ENCODE results near the gene RAMP2. TPM values are rescaled to one million over a fixed set of nuclear protein-coding genes. Genes with fewer than 3 reads are reported as not detected.
"Not testable (repeated sequence)": the region's sequence is repeated elsewhere in the genome, so short reads cannot be mapped to it uniquely, and the experiment has no call there.

Gene RAMP2, protein sequence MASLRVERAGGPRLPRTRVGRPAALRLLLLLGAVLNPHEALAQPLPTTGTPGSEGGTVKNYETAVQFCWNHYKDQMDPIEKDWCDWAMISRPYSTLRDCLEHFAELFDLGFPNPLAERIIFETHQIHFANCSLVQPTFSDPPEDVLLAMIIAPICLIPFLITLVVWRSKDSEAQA
- total RNA-seq: 127 TPM
- long read RNA-seq, transcript RAMP2-201 (4 exons, 780 nt): major isoform, 29 of 35 reads
- long read RNA-seq, partial matches to known transcripts: 4 of 35 reads
- long read RNA-seq, other reads (novel, unspliced or antisense): 1 of 35 reads

DNA sequence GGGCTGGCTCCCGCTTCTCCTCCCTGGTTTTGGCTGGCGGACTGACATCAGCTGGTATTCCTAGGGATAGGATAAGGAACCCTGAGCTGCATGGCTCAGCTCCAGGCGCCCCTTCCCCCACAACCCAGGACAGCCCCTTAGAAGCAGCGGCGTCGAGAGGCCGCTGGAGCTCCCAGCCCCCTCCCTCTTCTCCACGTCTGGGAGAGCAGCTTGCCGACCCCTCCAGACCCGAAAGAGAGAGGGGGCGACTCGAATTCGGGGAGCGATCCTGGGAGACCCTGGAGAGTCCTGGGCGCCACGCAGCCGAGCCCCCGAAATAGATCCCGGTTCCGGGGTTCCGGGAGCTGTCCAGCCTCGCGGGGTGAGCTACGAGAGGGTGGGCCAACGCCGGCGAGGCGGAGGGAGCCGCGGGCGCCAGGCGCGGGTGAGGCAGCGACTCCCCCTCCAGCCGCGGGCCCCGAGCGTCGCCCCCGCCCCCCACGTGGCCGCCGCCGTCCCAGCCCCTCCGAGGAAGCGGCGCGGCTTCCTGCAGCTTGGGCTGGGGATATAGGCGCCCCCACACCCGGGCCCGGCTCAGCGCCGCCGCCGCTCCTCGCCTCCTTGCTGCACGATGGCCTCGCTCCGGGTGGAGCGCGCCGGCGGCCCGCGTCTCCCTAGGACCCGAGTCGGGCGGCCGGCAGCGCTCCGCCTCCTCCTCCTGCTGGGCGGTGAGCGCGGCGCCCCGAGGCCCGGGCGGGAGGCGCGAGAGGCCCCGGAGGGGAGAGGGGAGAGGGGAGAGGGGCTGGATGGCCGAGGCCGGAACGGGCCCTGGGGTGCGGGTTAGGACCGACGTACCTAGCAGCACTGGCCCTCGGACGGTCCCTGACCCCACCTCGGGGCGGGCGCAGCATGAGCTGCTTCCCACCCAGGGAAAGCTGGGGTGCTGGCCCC is at the start of gene RAMP2:
Gene RAMP2, plus strand, starts transcription at position 576 of the 930 bp plus-strand sequence. Its CDS starts 35 bp downstream, at position 611.
- DNase-seq: no peak
- Histone ChIP-seq H3K4me1 (peaks cover 19% of the 10 kb centered on the region), H3K9me3 (no peaks in the 10 kb centered on the region), H3K4me3 (peak within 1 kb of the TSS; percentile 68), H3K36me3 (no peaks in the 10 kb centered on the region), H3K27me3 (ENCODE audit: low read depth) (peaks cover 15% of the 10 kb centered on the region), H3K27ac (peak within 1 kb of the TSS; percentile 83)
- intact Hi-C loops (cut with DNase I): loop anchor here (5.0 kb wide), 1 partner anchor 39 kb away; no protein-coding TSS in a partner anchor
- TF ChIP-seq, protein P1, sequence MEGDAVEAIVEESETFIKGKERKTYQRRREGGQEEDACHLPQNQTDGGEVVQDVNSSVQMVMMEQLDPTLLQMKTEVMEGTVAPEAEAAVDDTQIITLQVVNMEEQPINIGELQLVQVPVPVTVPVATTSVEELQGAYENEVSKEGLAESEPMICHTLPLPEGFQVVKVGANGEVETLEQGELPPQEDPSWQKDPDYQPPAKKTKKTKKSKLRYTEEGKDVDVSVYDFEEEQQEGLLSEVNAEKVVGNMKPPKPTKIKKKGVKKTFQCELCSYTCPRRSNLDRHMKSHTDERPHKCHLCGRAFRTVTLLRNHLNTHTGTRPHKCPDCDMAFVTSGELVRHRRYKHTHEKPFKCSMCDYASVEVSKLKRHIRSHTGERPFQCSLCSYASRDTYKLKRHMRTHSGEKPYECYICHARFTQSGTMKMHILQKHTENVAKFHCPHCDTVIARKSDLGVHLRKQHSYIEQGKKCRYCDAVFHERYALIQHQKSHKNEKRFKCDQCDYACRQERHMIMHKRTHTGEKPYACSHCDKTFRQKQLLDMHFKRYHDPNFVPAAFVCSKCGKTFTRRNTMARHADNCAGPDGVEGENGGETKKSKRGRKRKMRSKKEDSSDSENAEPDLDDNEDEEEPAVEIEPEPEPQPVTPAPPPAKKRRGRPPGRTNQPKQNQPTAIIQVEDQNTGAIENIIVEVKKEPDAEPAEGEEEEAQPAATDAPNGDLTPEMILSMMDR (IDR thresholded peaks at IDR 0.05): no peak
- peak; percentile 51 to 57 for ATAC-seq

DNA sequence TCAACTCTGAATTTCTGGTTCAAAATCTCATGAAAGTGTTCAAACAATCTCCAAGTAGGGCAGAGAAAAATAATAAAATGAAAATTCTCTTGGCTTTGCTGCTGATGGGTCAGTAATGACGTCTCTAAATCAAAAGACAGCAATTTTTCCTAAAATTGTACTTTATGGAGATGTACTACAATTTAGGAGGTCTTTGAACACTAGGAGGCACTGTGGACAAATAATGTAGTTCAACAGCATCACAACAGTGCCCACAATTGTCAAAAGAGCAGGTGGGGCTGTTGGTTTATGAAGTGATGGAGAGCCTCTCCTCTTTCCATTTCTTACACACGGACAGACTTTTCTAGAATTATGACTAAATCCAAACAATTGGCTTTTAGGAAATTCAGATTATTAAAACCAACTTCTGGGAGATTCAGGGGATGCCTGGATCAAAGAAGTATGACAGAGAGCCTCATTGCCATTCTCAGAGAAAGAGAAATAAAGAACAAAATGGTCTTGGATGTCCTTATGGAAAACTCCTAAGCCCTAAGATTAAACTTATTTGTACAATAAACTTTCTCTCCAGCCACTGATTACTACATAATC is 39.9 kb upstream of the RAMP2 start:
- ATAC-seq: peak; percentile 76 to 86
- TF ChIP-seq, protein P1 (IDR thresholded peaks at IDR 0.05): peak; percentile 72
- no peak for DNase-seq
- no peaks in the 10 kb centered on the region for H3K9me3 ChIP-seq
- no peak overlapping the region for H3K27ac ChIP-seq
- H3K36me3 ChIP-seq: peaks cover 97% of the 10 kb centered on the region
- H3K4me1 ChIP-seq: no peaks in the 10 kb centered on the region
- H3K27me3 ChIP-seq (ENCODE audit: low read depth): no peaks in the 10 kb centered on the region
- no peak overlapping the region for H3K4me3 ChIP-seq
- intact Hi-C loops (cut with DNase I): loop anchor here (5.0 kb wide), 1 partner anchor 41 kb away; the partner anchor contains the start of gene RAMP2

DNA sequence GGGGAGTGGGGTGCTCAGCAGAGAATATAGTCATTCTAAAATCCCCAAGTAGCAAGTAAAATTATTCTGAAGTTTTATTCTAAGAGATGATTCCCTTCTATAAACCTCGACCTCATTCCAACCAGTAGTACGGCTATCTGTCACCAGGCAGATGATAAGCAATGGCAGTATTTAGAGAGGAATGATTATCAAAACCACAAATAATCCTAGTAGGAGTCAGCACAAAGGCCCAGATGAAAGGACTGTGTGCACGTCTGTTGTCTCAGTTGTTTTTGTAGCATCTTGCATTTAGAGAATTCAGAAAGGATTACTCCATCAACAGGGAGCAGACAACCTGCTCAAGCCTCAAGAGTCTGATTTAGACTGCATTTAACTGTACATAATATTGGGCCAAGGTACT is 37.4 kb upstream of the RAMP2 start:
- Histone ChIP-seq H3K9me3 (no peaks in the 10 kb centered on the region), H3K27me3 (ENCODE audit: low read depth) (no peaks in the 10 kb centered on the region), H3K36me3 (peaks cover 97% of the 10 kb centered on the region), H3K4me1 (no peaks in the 10 kb centered on the region), H3K27ac (no peak overlapping the region), H3K4me3 (no peak overlapping the region)
- TF ChIP-seq, protein P1 (IDR thresholded peaks at IDR 0.05): no peak
- intact Hi-C loops (cut with DNase I): loop anchor here (5.0 kb wide), 1 partner anchor 39 kb away; the partner anchor contains the start of gene RAMP2
- no peak for DNase-seq
- no peak for ATAC-seq

DNA sequence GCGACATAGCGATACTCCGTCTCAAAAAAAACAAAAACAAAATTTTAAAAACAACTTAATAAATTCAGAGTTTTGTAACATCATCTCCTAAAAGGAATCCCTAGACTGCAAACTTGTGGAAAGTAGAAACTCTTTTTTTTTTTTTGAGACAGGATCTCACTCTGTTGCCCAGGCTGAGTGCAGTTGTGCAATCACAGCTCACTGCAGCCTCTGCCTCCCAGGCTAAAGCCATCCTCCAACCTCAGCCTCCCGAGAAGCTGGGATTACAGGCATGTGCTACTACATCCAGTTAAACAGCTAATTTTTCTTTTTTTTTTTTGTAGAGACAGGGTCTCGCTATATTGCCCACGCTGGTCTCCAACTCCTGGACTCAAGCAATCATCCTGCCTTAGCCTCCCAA is 35.9 kb upstream of the RAMP2 start:
- Histone ChIP-seq H3K36me3 (peaks cover 97% of the 10 kb centered on the region), H3K9me3 (no peaks in the 10 kb centered on the region), H3K27ac (no peak overlapping the region), H3K27me3 (ENCODE audit: low read depth) (no peaks in the 10 kb centered on the region), H3K4me3 (no peak overlapping the region), H3K4me1 (no peaks in the 10 kb centered on the region)
- DNase-seq (no peak), ATAC-seq (no peak)
- TF ChIP-seq, protein P1 (IDR thresholded peaks at IDR 0.05): no peak
- intact Hi-C loops (cut with DNase I): no loop called here

DNA sequence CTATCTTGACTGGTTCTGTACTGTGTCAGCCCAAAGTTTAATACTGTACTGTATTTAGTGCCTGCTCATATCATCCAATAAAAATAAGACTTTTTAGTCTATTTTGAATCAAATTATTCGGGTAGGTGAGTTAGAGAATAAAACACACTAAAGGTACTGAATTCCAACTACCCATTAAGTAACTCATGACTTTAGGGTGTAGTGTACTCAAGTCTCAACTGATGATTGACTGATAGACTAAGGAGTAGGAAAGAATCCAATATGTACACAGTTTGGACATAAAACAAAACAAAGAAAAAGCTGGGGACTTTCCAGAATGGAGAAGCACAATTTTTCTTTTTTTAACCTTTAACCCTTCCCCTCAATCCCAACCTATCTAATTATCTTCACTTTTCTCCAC is 20.3 kb upstream of the RAMP2 start:
- ATAC-seq (no peak), DNase-seq (no peak)
- no peaks in the 10 kb centered on the region for H3K36me3 ChIP-seq
- no peaks in the 10 kb centered on the region for H3K27me3 ChIP-seq (ENCODE audit: low read depth)
- H3K27ac ChIP-seq: no peak overlapping the region
- intact Hi-C loops (cut with DNase I): no loop called here
- H3K9me3 ChIP-seq: no peaks in the 10 kb centered on the region
- no peak overlapping the region for H3K4me3 ChIP-seq
- TF ChIP-seq, protein P1 (IDR thresholded peaks at IDR 0.05): no peak
- peaks cover 46% of the 10 kb centered on the region for H3K4me1 ChIP-seq

DNA sequence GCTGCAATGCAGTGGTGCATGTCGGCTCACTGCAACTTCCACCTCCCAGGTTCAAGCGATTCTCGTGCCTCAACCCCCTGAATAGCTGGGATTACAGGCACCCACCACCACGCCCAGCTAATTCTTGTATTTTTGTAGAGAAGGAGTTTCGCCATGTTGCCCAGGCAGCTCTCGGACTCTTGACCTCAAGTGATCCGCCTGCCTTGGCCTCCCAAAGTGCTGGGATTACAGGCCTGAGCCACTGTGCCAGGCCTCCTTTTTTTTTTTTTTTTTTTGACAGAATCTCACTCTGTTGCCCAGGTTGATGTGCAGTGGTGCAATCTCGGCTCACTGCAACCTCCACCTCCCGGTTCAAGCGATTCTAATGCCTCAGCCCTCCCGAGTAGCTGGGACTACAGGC is 18.1 kb upstream of the RAMP2 start:
- H3K9me3 ChIP-seq; H3K36me3 ChIP-seq; H3K4me3 ChIP-seq; H3K27me3 ChIP-seq (ENCODE audit: low read depth); intact Hi-C loops (cut with DNase I); ATAC-seq: not testable (repeated sequence)
- Histone ChIP-seq H3K27ac (peak overlapping the region; percentile 85), H3K4me1 (peaks cover 36% of the 10 kb centered on the region)
- DNase-seq: peak; percentile 55
